Lower leg skin (tissue), 3 donors: Measurements from ENCODE around the gene GNG12.

ENCODE experiments used
- CTCF ChIP-seq, 3 donors: fragments of 450-650 bp; IDR thresholded peaks; one replicate each; pipeline ENCODE4 v1.5.1; 2016; ENCODE audit warnings: antibody characterized with exemption in 3 of 3, mild to moderate bottlenecking in 3 of 3, moderate library complexity in 2 of 3
- POLR2A ChIP-seq, 2 donors: fragments of 450-650 bp; IDR thresholded peaks; one replicate each; pipeline ENCODE4 v1.6.1; 2016 to 2017; ENCODE audit warnings: antibody characterized with exemption in 2 of 2, mild to moderate bottlenecking in 1 of 2, moderate library complexity in 1 of 2

GRCh38 chr1:67676946-67677345 lies 156.3 kb downstream of the GNG12 start:
- no peak for TF ChIP-seq CTCF (IDR thresholded peaks at IDR 0.05)
- TF ChIP-seq POLR2A (IDR thresholded peaks at IDR 0.05): no peak
